Smooth muscle cell (in vitro differentiated cells): ENCODE measurements around the gene ART4. TPM values are rescaled to one million over a fixed set of nuclear protein-coding genes. Genes with fewer than 3 reads are reported as not detected.

Experiments
- DNase-seq: peaks from one replicate; lab custom pipeline; 2025; ENCODE audit not compliant: unreplicated experiment; lab: John Stamatoyannopoulos, UW
- H2AFZ ChIP-seq: fragments of 200-600 bp; sonication (generic); 2 replicates; pipeline ENCODE4 v1.6.0; 2016; ENCODE audit warnings: antibody characterized with exemption, low read depth, mild to moderate bottlenecking
- H3F3A ChIP-seq: fragments of 200-600 bp; sonication (generic); 2 replicates; pipeline ENCODE4 v1.6.0; 2017; ENCODE audit warnings: antibody characterized with exemption, low read depth
- H3K27ac ChIP-seq: fragments of 200-600 bp; sonication (generic); 2 replicates; pipeline ENCODE4 v1.5.1; 2016; ENCODE audit warnings: low read depth, mild to moderate bottlenecking
- H3K27me3 ChIP-seq: fragments of 200-600 bp; sonication (generic); 2 replicates; pipeline ENCODE4 v1.6.1; 2016; ENCODE audit warnings: low read depth, mild to moderate bottlenecking
- H3K36me3 ChIP-seq: fragments of 200-600 bp; sonication (generic); 2 replicates; pipeline ENCODE4 v1.5.1; 2016; ENCODE audit warnings: low read depth
- H3K4me1 ChIP-seq: fragments of 200-600 bp; sonication (generic); 2 replicates; pipeline ENCODE4 v1.5.1; 2016; ENCODE audit warnings: low read depth
- H3K4me2 ChIP-seq: fragments of 200-600 bp; sonication (generic); 2 replicates; pipeline ENCODE4 v1.6.0; 2016; ENCODE audit warnings: mild to moderate bottlenecking
- H3K4me3 ChIP-seq: fragments of 200-600 bp; sonication (generic); 2 replicates; pipeline ENCODE4 v1.5.1; 2016; ENCODE audit warnings: mild to moderate bottlenecking
- H3K79me2 ChIP-seq: fragments of 200-600 bp; sonication (generic); 2 replicates; pipeline ENCODE4 v1.6.0; 2016; ENCODE audit warnings: low read depth, mild to moderate bottlenecking
- H3K9ac ChIP-seq: fragments of 200-600 bp; sonication (generic); 2 replicates; pipeline ENCODE4 v1.6.0; 2016; ENCODE audit warnings: low read depth
- H3K9me3 ChIP-seq: fragments of 200-600 bp; sonication (generic); replicated peaks from 2 replicates; pipeline ENCODE4 v1.5.1; 2016; ENCODE audit warnings: low read depth
- H4K20me1 ChIP-seq: fragments of 200-600 bp; sonication (generic); 2 replicates; pipeline ENCODE4 v1.6.0; 2016; ENCODE audit warnings: low read depth
- CTCF ChIP-seq: fragments of 200-600 bp; sonication (generic); IDR thresholded peaks from 2 replicates; pipeline ENCODE4 v1.5.1; 2017; ENCODE audit warnings: borderline replicate concordance, mild to moderate bottlenecking, antibody characterized with exemption; ENCODE audit not compliant: insufficient read depth, poor library complexity, severe bottlenecking
- WGBS: methylation state at CpG from one replicate; pipeline ENCODE4 v1.1.7; 2016; ENCODE audit warnings: low lambda C conversion rate; 5-methylcytosine and 5-hydroxymethylcytosine counted together
- polyA plus RNA-seq: library from polyadenylated mRNA; unstranded; fragments of >200 nt; fragmentation: Nextera tagmentation; extraction: Ambion mirVana; gene quantifications from 2 replicates; pipeline ENCODE4 v1.2.1, GENCODE V29; 2016
- total RNA-seq: library from RNA; depleted of rRNA; stranded (reverse); fragments of >200 nt; gene quantifications from 2 replicates; pipeline ENCODE4 v1.2.3, GENCODE V29; 2014

The ART4 gene
- total and polyA plus RNA-seq, 2 experiments from 2014 or later: 1.7 to 9.0 TPM

GRCh38 chr12:14871247-14871646 is 27.9 kb upstream of the ART4 start:
- no peak for TF ChIP-seq CTCF
- DNase-seq: no peak
- Histone ChIP-seq H3K36me3 (no peaks in the 10 kb centered on the region), H3K27me3 (no peaks in the 10 kb centered on the region), H3K79me2 (no peaks in the 10 kb centered on the region), H2AFZ (no peak overlapping the region), H3F3A (no peaks in the 10 kb centered on the region), H3K9me3 (no peaks in the 10 kb centered on the region), H3K4me2 (no peak overlapping the region), H4K20me1 (no peaks in the 10 kb centered on the region), H3K4me3 (no peak overlapping the region), H3K4me1 (no peaks in the 10 kb centered on the region), H3K27ac (no peak overlapping the region), H3K9ac (no peak overlapping the region)
- 94% methylated on average over 1 of the region's 1 CpG for WGBS

GRCh38 chr12:14868916-14869506 is 25.7 kb upstream of the ART4 start:
- no peaks in the 10 kb centered on the region for H3K9me3 ChIP-seq
- no peaks in the 10 kb centered on the region for H3F3A ChIP-seq
- H2AFZ ChIP-seq: no peak overlapping the region
- TF ChIP-seq CTCF: no peak
- no peak for DNase-seq
- H4K20me1 ChIP-seq: no peaks in the 10 kb centered on the region
- no peaks in the 10 kb centered on the region for H3K27me3 ChIP-seq
- H3K36me3 ChIP-seq: no peaks in the 10 kb centered on the region
- H3K9ac ChIP-seq: no peak overlapping the region
- WGBS: 97% methylated on average over 3 of the region's 3 CpGs
- no peak overlapping the region for H3K27ac ChIP-seq
- no peak overlapping the region for H3K4me3 ChIP-seq
- no peaks in the 10 kb centered on the region for H3K4me1 ChIP-seq
- no peak overlapping the region for H3K4me2 ChIP-seq
- no peaks in the 10 kb centered on the region for H3K79me2 ChIP-seq

DNA sequence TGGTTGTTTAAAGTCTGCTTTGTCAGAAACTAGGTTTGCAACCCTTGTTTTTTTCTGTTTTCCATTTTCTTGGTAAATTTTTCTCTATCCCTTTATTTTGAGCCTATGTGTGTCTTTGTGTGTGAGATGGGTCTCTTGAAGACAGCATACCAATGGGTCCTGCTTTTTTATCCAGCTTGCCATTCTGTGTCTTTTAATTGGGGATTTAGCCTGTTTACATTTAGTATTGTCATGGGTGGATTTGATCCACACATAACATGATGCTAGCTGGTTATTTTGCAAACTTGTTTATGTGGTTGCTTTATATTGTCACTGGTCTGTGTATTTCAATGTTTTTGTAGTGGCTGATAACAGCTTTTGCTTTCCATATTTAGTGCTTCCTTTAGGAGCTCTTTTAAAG is 17.2 kb upstream of the ART4 start:
- no peak for TF ChIP-seq CTCF
- no peaks in the 10 kb centered on the region for H3K9me3 ChIP-seq
- DNase-seq: no peak
- H3K27ac ChIP-seq: no peak overlapping the region
- no peak overlapping the region for H2AFZ ChIP-seq
- H3K4me2 ChIP-seq: no peak overlapping the region
- no peak overlapping the region for H3K4me3 ChIP-seq
- no peaks in the 10 kb centered on the region for H3F3A ChIP-seq
- H4K20me1 ChIP-seq: no peaks in the 10 kb centered on the region
- H3K36me3 ChIP-seq: peaks cover 7% of the 10 kb centered on the region
- H3K9ac ChIP-seq: no peak overlapping the region
- no peaks in the 10 kb centered on the region for H3K79me2 ChIP-seq
- no peaks in the 10 kb centered on the region for H3K4me1 ChIP-seq
- H3K27me3 ChIP-seq: no peaks in the 10 kb centered on the region

GRCh38 chr12:14858513-14858912 is 15.2 kb upstream of the ART4 start:
- no peaks in the 10 kb centered on the region for H3K27me3 ChIP-seq
- H3K27ac ChIP-seq: no peak overlapping the region
- no peak for TF ChIP-seq CTCF
- no peak overlapping the region for H3K4me3 ChIP-seq
- H3K4me2 ChIP-seq: no peak overlapping the region
- H3F3A ChIP-seq: peaks cover 6% of the 10 kb centered on the region
- H3K9ac ChIP-seq: no peak overlapping the region
- H3K4me1 ChIP-seq: peaks cover 10% of the 10 kb centered on the region
- WGBS: 89% methylated on average over 1 of the region's 1 CpG
- no peaks in the 10 kb centered on the region for H3K9me3 ChIP-seq
- no peak for DNase-seq
- H2AFZ ChIP-seq: no peak overlapping the region
- no peaks in the 10 kb centered on the region for H3K79me2 ChIP-seq
- no peaks in the 10 kb centered on the region for H4K20me1 ChIP-seq
- peaks cover 7% of the 10 kb centered on the region for H3K36me3 ChIP-seq
